GM21423 (cell line): ENCODE results near the gene CCKAR.
"Not testable (repeated sequence)": the region's sequence is repeated elsewhere in the genome, so short reads cannot be mapped to it uniquely, and the experiment has no call there.

Source experiments
- ATAC-seq: cut with Tn5 transposase; IDR thresholded peaks from one replicate; pipeline ENCODE4 v1.9.1; 2021; ENCODE audit warnings: mild to moderate bottlenecking, moderate library complexity; ENCODE audit not compliant: unreplicated experiment

The CCKAR gene, protein sequence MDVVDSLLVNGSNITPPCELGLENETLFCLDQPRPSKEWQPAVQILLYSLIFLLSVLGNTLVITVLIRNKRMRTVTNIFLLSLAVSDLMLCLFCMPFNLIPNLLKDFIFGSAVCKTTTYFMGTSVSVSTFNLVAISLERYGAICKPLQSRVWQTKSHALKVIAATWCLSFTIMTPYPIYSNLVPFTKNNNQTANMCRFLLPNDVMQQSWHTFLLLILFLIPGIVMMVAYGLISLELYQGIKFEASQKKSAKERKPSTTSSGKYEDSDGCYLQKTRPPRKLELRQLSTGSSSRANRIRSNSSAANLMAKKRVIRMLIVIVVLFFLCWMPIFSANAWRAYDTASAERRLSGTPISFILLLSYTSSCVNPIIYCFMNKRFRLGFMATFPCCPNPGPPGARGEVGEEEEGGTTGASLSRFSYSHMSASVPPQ

DNA sequence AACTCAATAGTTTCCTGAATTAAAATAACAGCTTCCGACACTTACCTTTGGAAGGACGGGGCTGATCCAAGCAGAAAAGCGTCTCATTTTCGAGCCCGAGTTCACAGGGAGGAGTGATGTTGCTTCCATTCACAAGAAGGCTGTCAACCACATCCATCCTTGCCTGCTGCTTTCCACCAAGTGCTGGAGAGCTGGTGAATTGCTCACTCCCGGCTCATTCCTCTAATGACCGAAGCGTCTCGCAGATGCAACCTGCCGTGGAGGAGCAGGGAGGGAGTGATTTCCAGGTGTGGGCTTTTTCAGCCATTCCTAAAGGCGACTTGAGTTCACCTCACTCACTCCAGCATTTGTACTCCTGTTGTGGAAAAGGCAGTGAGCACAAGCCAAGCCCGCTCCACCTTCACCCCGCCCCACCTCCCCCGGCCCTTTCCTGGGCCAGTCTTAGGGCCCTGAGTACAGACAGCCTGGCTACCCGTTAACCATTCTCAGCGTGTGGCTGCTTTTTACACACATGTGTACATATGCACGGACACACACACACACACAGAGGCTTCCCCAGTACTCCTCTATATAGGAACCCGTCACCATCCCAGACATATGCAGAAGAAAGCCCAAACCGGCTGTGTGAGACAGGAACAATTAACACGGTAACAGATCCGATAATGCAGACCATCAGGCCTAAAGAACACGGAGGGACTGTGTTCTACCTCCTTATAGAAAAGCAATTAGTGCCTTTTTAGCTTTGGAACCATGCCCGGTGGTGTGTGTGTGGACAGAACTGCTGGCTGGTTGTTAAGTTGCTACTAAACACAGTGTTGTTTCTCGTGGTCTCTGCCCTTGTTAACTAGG lies at the start of gene CCKAR:
CCKAR (minus strand) TSS at position 374 of the 849 bp plus-strand sequence; CDS start at position 157, 217 bp downstream.
- ATAC-seq, result no peak

GRCh38 chr4:26533685-26534084 lies 43.4 kb upstream of the CCKAR start:
- no peak for ATAC-seq

- ATAC-seq, result no peak
These were observed 41.3 kb upstream of the CCKAR start for GRCh38 chr4:26531491-26532116.

DNA sequence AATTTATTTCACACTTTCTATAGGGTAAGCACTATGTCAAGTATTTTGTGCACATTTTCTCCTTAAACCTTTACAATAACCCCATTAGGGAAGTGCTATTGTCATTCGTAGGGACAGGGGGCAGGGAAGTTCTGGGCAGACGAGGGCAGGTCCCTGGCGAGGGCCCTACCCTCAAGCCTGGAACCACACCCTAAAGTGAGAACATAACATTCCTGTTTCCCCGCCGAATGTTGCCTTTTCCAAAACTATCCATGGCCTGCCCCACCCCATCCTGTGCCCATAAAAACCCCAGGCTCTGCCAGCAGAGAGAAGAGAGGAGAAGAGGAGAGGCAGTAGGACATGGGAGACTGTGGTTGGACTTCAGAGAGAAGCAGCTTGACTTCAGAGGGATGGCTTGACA lies 39.8 kb upstream of the CCKAR start:
- ATAC-seq, result no peak

DNA sequence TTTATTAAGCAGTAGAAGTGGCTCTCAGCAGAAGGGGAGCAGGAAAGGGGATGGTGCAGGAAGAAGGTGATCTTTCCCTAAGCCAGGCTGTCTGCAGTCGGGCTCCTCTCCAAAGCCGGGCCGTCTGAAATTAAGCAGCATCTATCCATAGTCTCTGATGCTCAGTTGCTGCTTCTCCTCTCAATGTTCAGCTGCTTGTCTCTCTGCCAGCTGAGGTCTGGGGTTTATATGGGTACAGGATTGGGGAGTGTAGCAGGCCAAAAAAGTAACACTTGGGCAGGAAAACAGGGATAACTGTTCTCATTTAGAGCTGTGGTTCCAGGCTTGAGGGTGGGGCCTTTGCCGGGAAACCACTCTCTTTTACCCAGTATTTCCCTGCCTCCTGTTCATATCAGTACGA lies 39.2 kb upstream of the CCKAR start:
- no peak for ATAC-seq

- no peak for ATAC-seq
These were observed 35.5 kb upstream of the CCKAR start for GRCh38 chr4:26525771-26526150.

DNA sequence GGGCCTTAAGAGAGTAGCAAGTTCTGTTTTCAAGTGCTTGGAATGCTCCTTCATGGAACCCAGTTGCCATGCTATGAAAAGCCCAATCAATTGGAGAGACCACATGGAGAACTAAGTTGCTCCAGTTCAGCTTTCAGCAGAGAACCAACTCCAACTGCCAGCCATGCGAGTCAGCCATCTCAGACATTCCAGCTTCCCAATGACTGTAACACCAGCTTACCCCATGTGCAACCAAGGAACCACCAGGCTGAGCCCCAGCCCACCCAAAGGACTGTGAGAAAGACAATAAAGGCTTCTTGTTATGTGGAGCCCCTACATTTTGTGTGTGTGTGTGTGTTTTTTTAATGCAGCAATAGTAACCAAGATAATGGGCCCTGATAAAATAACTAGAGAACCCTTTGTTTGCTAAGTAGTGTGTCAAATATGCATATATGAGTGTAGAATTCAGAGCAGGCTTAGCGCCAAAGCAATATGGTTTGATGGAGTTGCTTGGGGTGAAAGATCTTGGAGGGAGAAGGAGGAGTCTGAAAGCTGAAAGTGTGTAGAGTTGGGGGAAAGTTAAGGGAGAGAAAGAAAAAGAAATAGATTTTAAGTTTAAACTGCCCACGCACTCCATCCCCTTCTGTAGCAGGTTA lies 35.0 kb upstream of the CCKAR start:
- ATAC-seq, result no peak

DNA sequence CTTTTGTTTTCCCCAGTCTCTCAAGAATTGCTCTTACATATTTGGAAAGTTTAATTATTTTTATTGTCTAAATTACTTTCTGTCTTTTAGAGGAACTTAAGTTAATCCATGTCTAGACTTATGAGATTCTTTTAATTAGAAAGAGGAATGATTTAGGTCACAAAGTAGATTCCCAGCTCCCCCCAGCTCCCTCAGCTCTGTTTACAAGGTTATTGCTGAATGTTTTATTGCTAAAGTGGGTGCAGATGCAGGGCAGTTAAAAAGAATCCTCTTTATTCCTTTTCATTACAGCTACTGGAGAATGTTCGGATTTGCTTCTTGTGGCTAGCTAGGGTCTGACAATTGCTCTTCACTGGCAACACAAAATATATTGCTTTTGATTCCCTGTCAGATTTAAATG lies 33.7 kb upstream of the CCKAR start:
- ATAC-seq, result no peak

DNA sequence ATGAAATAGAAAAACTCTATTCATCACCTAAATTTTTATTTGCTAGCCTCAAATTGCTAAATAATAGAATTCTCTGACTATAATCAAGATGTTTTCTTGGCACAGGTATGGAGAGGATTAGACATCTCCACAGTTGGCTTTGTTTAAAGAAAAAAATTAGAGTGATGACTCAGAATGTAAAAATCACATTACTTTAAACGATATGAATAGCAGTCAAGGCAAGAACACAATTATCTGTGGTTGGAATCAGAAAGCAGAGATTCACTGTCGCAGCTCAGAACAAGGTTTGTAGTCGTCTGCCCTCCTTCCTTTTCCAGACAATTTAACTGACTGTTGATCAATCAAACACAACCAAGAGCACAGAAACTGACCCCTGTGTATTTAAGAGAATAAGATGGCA lies 32.2 kb upstream of the CCKAR start:
- ATAC-seq, result no peak

DNA sequence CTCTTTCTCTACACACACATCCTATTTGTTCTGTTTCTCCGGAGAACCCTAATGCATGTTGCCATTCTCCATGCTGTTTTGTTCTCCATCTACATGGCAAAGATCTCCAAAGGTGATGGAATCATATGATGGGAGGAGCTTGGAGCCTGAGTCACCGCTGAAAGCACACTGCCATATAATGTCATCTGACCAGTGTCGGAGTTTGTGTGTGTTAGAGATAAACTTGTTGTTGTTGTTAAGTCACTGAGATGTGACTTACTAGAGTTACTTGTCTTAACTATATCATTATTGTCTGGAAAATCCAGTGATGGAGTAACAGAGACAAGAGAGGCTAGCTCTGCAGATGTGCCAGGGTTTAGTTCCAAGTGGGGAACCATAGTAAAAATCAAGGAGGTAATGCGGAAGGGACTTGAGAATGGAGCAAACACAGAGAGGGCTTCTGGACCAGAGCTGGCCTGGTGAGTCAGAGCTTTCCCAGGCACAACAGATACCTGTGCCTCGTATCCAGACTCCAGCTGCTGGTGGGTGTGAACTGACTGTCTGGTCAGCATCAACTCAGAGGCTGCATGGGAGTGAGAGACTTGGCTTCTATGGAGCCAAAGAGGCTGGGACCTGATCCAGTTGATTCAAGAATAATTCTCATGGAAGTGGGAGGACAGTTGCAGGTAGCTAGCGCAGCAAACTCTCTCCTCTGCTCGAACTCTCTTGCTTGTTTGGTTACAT lies 30.6 kb upstream of the CCKAR start:
- no peak for ATAC-seq

- ATAC-seq, result no peak
These were observed 25.7 kb upstream of the CCKAR start for GRCh38 chr4:26515936-26516335.

DNA sequence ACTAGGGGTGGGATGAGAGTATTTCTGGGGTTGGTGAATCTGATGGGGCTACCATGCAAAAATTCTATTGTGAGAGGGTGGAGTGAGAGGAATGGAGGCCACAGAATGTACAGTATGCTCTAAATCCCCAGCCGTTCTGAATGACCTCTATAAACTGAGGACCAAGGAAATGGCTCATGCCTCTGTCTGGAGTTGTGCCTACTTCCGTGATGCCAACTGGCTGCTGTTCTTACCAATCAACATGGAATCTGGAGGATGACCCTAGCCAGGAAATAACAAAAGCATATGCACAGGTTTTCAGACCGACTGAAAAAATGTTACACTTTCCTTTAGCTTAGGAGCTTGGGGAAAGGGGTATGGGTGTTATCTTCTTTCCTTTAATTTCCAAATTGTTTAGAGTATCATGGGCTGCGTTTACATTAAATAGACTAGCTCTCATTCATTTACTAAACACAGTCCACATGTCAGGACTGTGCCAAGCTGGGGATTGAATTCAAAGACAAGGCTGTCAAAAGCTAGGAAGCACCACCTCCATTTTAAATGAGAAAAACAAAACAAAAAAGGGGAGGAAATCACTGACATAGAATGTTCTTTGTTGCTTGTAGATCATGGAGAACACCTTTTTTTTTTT lies 20.2 kb upstream of the CCKAR start:
- no peak for ATAC-seq

DNA sequence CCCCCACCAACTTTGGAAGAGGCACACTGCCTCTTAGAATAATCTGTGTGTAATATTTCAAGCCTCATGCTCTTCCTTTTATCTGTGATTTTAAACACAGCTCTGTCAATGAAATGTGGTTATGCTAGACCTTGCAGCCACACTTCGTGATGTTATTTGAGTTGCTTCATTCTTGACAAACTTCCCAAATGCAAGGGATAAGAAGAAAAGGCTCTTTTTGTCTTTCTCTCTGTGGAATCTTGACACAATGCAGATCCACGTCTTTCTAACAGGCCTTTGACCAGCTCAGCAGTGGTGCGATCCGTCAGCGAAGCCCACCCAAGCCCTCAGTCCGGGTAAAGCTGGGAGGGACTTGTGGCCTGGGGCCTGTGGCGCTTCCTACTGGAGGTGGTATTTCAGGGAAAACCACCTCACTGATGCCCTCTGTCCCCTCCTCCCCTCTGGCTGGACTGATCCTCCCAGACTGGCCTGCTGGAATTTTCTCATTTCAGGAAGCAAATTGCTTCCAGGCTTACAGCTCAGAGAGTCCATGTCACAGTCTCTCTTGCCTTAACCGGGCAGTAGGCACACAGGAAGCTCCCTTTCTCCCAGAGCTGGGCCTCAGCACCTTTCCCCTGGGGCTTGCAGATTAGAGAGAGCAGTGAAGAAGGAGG lies 19.5 kb upstream of the CCKAR start:
- ATAC-seq, result no peak

DNA sequence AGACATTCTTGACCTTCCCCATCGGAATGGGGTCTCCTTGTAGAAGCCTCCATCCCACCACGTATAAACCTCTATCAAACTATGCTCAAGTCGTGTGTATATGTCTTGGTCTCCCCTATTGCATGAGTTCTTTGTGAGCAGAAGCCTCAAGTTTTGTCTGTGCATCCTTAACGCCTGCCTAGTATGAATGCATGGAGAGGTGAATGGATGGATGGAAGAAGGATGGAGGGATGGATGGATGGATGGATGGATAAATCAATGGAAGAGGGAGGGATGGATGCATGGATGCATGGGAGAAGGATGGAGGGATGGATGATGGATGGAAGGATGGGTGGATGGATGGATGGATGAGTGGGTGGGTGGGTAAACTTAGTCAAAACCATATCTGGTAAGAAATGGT lies 17.0 kb upstream of the CCKAR start:
- ATAC-seq, result no peak

DNA sequence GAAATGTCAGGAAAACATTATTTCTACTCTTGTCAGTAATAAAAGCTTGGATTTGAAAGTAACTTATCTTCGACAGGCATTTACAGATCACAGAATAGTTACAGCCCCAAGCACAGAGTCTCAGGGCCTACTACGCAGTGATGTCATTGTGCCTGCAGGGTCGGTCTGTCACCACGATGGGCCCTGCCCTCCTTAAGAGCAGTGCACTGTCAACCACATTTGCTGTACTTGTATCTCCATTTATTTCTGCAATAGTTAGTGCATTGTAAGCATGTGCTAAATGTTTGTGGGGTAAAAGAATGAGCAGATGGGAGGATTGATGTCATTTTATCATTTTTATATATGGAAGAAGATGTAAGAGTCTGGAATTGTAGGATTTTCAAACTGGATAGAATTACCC lies 13.6 kb upstream of the CCKAR start:
- ATAC-seq, result no peak

- no peak for ATAC-seq
These were observed 13.1 kb upstream of the CCKAR start for GRCh38 chr4:26503427-26503826.

DNA sequence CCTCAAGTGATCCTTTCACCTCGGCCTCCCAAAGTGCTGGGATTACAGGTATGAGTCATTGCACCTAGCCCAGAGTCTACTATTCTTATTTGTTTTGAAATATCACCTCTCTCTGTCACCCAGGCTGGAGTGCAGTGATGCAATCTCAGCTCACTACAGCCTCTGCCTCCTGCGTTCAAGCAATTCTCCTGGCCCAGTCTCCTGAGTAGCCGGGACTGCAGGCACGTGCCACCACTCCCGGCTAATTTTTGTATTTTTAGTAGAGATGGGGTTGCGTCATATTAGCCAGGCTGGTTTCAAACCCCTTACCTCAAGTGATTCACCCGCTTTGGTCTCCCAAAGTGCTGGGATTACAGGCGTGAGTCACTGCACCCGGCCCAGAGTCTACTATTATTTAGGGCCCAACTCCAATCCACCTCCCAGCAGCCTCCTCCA lies 10.3 kb upstream of the CCKAR start:
- not testable (repeated sequence) for ATAC-seq

- no peak for ATAC-seq
These were observed 6.0 kb upstream of the CCKAR start for GRCh38 chr4:26496207-26496783.

DNA sequence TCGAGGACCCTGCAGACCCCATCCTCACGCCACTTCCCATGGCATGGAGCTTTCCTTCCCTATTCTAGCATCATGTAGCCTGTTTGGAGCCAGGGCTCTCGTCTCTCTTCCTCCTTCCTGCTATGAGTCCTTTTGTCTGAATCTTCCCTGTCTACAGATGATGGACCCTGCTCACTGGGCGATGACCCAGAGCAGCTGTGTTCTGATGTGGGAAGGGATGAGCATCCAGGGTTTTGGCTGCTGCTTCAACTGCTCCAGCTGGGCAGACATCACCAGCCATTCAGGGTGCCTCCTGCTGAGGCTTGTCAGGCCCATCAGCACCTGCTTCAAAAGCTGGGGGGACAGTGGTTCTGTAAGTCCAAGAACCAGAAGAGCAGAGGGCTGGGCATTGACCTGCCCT lies 3.2 kb upstream of the CCKAR start:
- no peak for ATAC-seq
